GM21515 (cell line): ENCODE results near the gene ZCCHC7.
"Not testable (repeated sequence)": the region's sequence is repeated elsewhere in the genome, so short reads cannot be mapped to it uniquely, and the experiment has no call there.

ENCODE experiments used
- ATAC-seq: cut with Tn5 transposase; IDR thresholded peaks from one replicate; pipeline ENCODE4 v1.9.1; 2021; ENCODE audit not compliant: unreplicated experiment

The ZCCHC7 gene

DNA sequence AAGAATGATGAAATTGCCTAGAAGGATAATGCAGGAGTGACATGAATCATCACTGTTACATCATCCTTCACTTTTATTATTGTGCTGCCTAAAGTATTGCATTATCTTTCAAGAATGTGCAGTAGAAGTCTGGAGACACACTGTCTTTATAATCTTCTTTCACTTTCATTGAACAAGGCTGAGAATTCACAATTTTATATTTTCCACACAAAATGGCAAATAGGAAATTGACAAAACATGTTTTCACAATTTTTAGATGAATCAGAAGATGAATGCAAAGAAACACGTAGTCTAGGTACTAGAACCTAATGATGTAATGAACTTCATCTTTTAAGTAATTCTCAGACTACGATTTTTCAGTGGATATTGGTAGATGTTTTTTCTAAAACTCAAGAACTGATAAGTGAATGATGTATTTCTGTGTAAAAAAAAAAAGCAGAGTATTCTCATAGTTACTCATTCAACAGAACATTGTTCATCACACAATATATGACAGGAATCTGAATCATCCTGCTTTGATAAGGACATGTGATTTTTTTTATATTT is 170.6 kb downstream of the ZCCHC7 start:
- ATAC-seq = no peak

DNA sequence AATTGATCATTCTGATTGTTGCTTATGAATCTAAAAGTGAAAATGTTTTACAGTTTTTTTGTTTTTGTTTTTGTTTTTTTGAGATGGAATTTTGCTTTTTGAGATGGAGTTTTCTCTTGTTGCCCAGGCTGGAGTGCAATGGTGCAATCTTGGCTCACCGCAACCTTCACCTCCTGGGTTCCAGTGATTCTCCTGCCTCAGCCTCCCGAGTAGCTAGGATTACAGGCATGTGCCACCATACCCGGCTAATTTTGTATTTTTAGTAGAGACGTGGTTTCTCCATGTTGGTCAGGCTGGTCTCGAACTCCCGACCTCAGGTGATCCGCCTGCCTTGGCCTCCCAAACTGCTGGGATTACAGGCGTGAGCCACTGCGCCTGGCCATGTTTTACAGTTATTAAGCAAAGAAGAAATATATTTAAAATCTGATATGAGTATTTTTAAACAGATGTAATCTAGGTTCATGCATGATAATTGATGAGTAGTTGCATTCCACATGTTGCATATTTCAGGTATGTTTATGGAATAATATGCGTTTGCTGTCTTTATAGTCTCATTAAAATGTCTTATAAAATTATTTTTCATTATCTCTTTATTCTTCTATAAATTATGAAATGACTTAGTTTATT is 171.4 kb downstream of the ZCCHC7 start:
- not testable (repeated sequence) for ATAC-seq

DNA sequence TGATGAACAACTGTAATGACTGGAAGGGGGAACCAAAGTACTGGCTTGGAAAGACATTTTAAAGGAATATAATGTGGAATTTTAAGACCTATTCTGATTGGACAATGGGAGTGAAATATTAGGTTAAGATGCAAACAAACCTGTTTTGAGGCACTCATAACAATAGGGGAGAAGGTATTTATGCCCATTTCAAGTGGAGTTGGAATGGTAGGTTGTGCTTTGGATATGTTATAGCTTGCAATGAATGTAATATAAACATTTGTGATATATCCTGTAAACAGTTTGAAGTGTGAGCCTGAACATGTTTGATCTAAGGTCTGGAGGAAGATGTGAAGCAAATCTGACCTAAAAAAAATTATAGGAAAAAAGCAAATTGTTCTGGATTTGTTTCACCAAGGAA is 172.5 kb downstream of the ZCCHC7 start:
- no peak for ATAC-seq

DNA sequence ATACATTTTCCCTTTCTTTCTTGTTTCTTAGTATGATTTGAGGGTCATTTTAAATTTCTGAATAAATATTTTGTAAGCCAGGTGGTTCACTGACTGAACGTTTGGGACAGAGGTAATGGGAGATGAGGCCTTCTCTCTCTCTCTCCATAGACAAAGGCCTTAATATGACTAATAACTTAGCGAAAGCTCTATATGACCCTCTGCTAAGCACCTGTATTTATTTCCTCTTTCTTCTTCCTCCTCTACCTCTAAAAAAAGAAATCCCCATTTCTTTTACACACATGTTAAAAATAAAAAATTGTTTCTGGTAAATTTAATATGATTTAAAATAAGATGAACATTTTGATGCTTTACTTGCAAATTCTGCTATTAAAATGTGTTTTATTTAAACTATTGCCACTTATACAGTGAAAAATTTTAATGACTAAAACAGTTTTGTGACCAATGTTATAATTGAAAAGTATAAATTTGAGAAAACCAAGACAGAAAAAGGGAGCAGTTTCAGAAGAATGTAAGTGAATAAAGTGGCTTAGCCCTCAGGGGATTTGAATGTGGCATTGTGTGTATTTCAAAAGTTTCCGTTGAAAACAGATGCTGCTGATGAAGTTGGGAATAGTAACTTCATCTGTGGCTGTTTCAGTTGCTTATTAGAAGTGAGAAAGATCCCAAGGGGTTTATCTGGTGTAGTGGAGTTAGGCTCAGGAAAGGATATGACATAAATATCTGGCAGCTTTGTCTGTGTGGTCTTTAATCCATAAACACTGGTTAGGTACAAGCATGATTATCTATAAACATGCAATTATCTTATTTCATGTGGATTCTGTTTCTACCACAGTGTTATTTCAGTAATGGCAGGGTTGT is 173.5 kb downstream of the ZCCHC7 start:
- peak; percentile 54 for ATAC-seq

DNA sequence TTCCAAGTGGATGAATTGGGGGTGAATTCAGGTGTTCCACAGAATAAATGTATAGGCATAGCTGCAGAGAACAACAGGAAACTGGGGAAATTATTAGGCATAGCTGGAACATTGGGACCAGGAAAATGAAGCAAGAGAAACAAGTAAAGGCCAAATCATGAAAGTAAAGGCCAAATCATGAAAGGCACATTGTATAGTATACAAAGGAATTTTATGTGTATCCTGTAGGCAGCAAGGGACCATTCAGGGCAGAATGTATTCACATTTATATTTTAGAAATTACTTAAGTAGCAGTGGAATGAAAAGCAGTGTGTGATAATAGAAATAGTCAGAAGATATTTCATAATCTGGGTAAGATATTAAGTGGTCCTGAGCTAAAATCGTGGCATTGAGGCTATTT is 174.8 kb downstream of the ZCCHC7 start:
- no peak for ATAC-seq

DNA sequence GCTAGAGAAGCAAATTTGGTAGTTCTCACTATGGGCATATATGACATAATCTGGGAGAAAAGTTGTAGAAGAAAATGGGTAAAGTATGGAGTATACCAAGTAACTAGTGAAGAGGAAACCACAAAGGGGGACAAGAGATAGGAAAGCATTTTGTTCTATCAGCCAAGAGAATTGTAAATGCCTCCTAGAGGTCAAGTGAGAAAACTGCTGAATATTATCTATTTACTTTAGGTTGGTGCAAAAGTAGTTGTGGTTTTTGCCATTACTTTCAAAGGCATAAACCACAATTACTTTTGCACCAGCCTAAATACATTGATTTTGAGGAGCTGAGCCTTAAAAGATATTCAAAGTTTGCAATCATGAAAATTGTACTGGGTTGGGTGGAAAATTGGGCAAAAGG is 175.4 kb downstream of the ZCCHC7 start:
- ATAC-seq = no peak

DNA sequence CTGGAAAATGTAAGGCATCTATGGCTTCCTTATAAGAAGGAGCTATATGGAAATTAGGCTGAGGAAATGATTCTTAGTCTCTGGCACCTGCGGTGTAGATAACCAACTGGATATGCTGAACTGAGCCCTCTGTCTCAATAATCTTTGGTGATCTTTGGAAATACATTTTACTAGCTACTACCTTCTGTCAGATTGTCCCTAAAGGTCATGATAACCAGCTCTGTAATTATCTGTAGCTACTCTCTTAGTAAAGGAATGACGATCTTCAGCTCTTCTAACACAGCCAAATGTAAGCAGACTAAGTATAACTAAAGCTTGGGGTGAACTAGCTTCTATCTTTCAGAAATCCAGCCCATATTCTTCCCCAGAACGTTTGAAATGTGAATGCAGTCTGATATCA is 177.2 kb downstream of the ZCCHC7 start:
- ATAC-seq = no peak

DNA sequence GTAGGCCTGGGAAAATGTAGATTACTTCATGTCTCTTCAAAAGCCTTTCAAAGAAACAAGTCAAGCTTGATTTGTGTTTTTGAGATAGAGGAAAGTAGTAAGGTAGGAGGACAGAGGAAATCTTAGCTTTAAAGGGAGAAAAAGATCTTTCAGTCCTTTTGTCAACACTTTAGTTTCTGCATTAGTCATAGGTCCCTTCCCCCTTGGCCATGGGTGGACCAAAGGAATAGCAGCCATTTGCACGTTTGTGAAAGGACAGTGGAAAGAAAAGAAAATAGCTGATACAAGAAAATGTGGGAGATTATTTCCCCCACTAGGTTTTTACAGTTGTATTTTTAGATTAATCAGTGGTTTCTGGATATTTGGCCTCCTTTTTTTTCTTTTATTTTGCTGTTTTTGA is 180.2 kb downstream of the ZCCHC7 start:
- no peak for ATAC-seq

DNA sequence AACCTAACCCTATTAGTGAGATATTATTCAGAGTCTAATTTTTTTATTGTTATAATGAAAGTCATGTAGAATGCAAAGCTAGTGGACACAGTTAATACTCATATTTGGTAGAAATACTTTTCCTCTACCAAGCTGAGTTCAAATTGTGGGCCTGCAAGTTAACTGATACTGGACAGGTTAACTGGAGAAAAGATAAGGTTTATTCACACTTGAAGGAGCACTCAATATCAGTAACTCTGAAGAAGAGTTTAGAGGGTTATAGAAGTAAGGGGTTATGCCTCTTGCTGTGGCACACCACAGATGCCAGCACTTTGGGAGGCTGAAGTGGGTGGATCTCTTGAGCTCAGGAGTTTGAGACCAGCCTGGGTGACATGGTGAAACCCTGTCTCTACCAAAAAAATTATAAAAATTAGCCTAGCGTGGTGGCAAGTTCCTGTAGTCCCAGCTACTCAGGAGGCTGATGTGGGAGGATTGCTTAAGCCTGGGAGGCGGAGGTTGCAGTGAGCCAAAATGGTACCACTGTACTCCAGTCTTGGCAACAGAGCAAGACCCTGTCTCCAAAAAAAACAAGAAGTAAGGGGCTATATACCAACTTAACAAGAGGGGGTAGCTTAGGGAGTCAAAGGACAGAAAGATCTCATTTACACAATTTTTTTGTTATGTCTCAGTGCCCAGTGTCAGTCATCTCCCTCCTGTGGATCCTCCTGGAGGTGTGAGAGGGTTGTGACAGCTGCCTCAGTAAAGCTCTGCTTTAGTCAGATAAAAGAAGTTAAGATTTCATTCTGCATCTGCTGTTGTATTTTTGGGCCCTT is 180.9 kb downstream of the ZCCHC7 start:
- ATAC-seq = no peak

DNA sequence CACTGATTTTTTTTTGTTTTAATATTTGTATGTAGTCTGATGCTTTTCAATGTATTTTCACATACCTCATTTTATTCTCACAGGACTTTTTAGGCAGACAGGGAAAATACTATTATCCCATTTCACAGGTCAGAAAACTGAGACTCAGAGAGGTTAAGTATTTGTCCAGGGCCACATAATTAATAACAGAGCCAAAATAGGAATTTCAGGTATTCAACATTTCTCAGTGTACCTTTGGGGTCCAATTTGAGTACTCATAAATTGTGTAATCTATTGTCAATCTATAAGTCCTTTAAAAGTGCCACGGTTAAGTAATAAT is 181.4 kb downstream of the ZCCHC7 start:
- ATAC-seq = no peak

DNA sequence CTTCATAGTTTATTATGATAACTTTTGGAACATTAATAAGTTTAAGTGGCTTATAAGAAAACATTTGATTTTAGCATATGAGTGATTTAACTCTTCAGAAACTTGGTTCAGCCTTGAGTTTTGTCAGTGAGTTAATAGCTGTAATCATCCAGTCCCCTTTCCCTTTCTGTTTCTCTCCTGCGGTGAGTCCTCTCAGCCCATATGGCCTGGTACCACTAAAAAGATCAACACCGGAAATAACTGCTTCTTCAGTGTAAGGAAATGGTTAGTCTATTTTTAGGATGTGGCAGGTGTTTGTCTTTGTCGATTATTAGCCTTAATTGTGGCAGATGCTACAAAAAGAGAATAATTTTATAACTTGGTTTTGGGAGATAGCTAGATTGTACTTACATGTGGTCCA is 181.9 kb downstream of the ZCCHC7 start:
- ATAC-seq = peak; percentile 77

DNA sequence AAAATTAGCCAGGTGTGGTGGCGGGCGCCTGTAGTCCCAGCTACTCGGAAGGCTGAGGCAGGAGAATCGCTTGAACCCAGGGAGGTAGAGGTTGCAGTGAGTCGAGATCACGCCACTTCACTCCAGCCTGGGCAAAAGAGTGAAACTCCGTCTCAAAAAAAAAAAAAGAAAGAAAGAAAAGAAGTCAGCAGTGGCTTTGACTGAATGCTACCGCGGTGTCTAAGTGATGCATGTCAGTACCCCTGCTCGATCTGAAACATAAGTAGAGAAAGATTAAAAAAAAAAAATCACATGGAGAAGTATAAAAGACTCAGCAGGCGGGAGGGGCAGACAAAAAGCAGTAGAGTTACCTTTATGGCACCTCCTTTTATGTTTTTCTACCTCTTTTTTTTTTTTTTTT is 182.9 kb downstream of the ZCCHC7 start:
- ATAC-seq = not testable (repeated sequence)

DNA sequence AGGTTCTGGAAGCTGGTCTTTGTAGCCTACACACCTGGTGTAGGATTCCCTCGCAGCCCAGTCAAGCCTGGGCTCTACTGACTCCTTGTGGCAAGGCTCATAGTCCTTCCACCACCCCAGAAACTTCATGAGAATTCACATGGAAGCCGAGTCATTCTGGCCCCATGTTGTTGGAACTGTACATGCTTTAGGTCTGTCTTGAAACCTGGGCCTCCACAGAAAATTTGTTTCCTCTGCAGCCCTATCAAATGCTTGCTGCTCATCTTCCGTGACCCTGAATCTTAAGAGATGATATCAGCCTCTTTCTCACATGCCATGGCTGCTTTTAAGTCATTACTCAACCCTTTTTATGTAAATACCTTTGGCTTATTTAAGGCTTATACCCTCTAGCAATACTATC is 188.8 kb downstream of the ZCCHC7 start:
- no peak for ATAC-seq

DNA sequence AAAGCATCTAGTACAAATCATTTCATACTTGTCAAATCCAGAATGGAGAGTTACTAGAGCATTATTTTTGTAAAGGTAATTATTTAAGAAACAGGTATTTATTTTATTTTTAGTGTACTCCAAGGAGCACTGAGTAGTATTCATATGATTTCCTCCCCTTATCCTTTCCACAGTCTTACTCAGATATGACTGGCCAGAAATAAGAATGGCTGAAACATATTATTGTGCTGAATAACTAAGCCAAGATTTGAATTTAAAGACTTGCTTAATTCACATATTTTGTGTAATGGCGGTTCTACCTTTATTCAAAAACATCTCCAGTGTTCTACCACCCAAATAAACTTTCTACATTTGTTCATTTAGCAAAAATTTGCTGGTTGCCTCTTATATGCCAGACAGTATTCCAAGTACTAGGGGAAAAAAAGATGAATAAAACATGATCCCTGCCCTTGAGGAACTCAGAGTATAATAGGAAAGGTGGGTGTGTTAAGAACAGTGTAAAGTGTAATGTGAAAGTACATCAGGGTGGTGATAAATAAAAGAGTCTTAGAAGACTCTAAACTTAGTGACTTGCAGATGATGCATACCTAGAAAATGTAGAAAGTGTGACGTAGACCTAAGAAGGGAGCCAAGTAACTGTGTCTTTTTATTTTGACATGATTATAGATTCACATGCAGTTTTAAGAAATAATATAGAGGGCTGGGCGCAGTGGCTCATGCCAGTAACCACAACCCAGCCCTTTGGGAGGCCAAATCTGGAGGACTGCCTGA is 191.7 kb downstream of the ZCCHC7 start:
- no peak for ATAC-seq

DNA sequence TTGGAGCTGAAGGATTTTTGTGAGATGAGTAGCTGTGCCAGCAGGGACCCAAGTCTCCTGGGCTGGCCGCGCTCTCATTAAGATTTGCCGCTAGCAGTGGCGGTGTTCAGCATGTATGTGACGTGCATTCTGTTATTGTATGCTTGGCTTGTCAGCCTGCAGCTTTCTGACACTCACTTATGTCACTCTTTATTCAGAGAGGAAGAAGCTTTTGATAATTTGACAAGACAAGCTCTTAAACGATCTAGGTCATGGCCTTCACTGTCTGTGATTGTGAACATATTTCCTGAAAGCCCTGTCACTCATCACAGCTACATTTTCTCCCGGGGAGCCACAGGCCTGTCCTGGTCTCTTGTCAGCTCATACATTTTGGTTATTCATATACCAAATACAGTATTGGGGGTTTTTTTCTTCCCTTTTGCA is 203.9 kb downstream of the ZCCHC7 start:
- peak; percentile 57 for ATAC-seq

DNA sequence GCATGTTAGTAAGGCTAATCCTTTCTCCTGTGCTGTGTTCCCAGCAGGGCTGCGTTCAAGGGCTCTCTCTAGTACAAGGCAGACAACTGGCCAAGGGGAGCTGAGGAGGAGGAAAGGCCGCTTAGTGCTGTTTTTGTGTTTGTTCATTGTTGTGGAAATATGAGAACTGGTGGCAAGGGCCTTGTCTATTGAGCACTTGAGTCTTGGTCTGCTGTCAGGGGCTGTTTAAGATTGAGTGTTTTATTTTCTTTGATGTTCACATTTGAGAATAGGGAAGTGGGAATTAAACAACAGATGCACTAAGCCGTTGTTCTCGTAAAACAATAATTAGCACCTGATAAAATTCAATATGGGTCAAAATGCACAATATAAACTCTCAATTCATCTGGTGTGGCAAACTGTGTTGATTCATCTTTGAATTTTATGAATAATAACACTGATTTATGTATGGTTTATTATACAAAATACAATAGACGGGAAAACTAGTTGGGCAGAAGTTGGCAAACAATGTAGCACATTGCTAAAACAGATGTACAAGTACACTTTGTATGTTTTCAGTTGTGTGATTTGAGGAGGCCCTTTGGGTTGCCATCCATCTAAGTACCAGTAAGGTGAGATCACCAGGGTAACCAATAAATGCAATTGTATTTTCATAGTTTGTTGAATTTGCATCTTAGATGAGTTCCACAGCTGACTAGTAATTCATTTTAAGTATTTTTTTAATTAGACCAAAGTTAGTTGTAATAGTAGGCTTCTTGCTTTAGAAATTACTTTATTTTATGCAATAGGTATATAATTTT is 204.5 kb downstream of the ZCCHC7 start:
- ATAC-seq = peak; percentile 26

DNA sequence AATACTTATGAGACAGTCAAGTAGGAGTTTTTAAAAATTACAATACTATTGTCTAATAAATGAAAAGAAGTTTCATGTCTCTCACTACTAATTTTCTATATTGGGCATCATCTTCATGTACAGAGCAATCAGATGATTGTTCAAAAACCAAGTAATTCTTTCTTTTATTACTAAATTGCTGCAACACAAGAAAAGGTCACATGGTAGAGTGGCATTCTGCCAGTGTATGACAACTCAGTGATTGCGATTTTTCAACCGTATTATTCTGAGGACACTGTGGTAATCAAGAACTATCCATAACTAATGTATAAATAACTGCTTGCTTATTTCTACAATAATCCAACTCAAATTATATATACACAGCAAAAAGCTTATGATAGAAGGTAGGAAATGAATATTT is 205.4 kb downstream of the ZCCHC7 start:
- ATAC-seq = no peak

DNA sequence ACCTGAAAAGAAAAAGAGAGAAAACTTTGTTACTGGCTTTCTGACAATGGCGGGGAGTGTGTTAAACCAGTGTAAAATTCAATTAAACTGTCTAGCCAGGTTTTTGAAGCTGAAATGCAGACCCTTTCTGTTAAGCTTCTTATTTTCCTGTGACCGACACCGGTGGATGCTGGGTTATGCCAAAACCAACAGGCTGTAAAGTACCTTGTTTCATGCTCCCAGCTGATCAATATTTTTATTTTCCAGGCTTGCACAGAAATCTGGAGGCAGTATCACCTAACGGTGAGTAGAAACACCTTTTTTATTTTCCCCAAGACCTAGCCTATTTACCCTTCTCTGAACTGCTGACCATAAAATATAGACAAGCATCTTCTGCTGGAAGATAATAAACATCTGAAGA is 207.2 kb downstream of the ZCCHC7 start:
- ATAC-seq = no peak

DNA sequence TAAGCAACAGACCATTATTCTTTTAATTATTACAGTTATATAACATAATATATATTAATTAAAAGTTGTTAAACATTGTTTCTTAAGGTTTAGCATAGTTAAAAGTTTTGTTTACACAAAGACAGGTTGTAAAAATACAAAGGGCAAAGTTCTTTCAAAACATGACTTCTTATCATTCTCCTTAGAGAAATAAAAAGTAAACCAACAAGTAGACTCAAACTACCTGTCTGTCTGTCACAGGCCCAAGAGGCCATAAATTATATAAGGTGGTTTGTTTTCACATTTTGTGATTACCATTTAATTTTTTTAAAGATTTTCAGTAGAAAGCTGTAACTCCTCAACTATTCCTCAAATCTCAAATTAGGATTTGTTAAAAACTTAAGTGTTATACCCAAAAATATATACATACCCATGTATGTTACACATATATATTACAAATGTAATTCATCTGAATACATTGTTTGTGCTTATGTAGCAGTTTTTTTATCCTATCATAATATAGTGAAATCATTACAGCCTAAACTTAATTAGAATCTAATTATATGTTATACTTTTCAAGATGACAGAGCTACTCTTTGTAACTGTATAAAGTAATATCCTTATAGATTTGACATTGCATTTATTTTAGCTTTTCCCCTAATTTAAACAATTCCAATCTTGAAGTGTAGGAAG is 208.3 kb downstream of the ZCCHC7 start:
- no peak for ATAC-seq

DNA sequence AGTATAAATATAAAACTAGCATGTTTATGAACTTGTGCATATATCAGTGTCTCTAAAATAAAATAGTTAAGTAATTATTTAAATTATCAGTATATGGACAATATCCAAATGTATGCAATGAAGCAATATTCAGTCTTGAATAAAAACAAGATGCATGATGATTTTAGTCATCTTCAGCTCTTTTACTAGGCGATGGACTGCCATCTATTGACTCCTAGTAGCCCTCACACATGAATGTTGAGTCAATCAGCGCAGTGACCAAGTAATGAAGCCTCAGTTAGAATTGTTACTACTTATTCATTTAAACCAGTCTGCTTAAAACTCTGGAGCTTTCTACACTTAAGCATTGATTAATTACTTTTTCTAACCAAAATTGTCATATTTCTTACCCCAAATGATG is 209.2 kb downstream of the ZCCHC7 start:
- ATAC-seq = no peak
